Activated CD8-positive, alpha-beta memory T cell treated with anti-CD3 and anti-CD28 coated beads, Interleukin-2, amount 10 ng/mL, durations not matched to agents 7 days and 5 days (primary cell): ENCODE results near the gene PIGN. TPM values are rescaled to one million over a fixed set of nuclear protein-coding genes. Genes with fewer than 3 reads are reported as not detected.

Source experiments
- ATAC-seq: fragments of 150-1000 bp; cut with Tn5 transposase; one replicate; pipeline ENCODE4 v1.10.0; 2021; ENCODE audit warnings: moderate library complexity
- CTCF ChIA-PET: fragments of 350-600 bp; sonication (Branson Sonifier 250); formaldehyde crosslinking; loops from one replicate; lab custom pipeline; 2021; ENCODE audit warnings: antibody characterized with exemption; lab: Charles Lee
- DNase-seq: peaks from one replicate; pipeline ENCODE4 v3.0.0-alpha.2; 2020
- H3K27ac Mint-ChIP-seq: one replicate; pipeline ENCODE4 v1.8.0; 2021; ENCODE audit warnings: mild to moderate bottlenecking, mixed read lengths
- H3K27me3 Mint-ChIP-seq: one replicate; pipeline ENCODE4 v1.8.0; 2021; ENCODE audit warnings: mixed read lengths
- H3K36me3 Mint-ChIP-seq: one replicate; pipeline ENCODE4 v1.8.0; 2021; ENCODE audit warnings: mild to moderate bottlenecking, mixed read lengths
- H3K4me1 Mint-ChIP-seq: one replicate; pipeline ENCODE4 v1.8.0; 2021; ENCODE audit warnings: mixed read lengths
- H3K4me3 Mint-ChIP-seq: one replicate; pipeline ENCODE4 v1.8.0; 2021; ENCODE audit warnings: mild to moderate bottlenecking, moderate library complexity, mixed read lengths
- H3K9me3 Mint-ChIP-seq: one replicate; pipeline ENCODE4 v1.8.0; 2022; ENCODE audit warnings: low read depth, mixed read lengths
- total RNA-seq, 2 experiments: library from RNA; stranded (reverse); gene quantifications; one replicate each; pipeline ENCODE4 v1.2.3, GENCODE V29; 2021

The PIGN gene
- total RNA-seq, 2 experiments from 2014 or later = 27.8 to 32.1 TPM

GRCh38 chr18:62091487-62092120 is 95.3 kb downstream of the PIGN start:
- Mint-ChIP-seq H3K27me3 (no peaks in the 10 kb centered on the region), H3K9me3 (no peaks in the 10 kb centered on the region), H3K4me3 (no peak overlapping the region), H3K4me1 (no peaks in the 10 kb centered on the region), H3K27ac (no peak overlapping the region), H3K36me3 (peaks cover 18% of the 10 kb centered on the region)
- DNase-seq (no peak), ATAC-seq (no peak)
- CTCF ChIA-PET = no interaction called here

DNA sequence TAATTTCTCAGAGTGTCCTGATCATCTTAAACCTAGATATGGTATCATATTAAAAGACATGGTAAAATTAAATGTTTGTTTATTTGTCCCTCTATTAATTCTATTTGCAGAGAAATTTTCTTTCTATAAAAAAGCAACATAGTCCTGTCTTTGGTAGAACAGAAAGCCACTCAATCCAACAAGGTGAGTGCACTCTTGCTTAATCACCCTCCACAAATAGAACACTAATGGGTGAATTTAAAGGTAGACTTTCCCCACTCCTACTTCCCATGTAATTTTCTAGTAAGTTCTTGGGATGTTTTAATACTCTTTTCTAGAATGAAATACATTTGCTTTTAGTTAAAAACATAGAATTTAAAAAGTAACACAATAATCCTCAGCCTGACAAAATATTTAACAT is 97.7 kb downstream of the PIGN start:
- CTCF ChIA-PET = no interaction called here
- Mint-ChIP-seq H3K36me3 (peaks cover 20% of the 10 kb centered on the region), H3K4me3 (no peak overlapping the region), H3K4me1 (no peaks in the 10 kb centered on the region), H3K27me3 (no peaks in the 10 kb centered on the region), H3K27ac (no peak overlapping the region), H3K9me3 (no peaks in the 10 kb centered on the region)
- DNase-seq = no peak
- no peak for ATAC-seq

DNA sequence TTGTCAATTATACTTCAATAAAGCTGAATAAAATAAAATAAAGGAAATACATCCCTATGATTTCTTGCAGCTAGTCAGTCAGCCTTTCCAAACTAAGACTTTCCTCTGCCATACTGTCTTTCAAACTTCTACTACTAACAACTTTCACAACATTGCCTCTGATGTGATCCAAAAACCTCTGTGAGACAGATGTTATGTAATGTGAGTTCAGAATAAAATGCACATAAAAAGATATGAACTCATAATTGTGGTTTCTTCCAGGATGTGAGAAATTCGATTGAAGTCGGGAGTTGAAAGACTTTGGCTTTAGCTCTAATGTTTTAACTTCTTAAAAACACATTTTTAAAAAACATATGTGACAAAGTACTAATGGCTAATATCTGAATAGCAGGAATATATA is 98.7 kb downstream of the PIGN start:
- DNase-seq (no peak), ATAC-seq (no peak)
- CTCF ChIA-PET = interaction anchor here (0.8 kb wide), 1 partner anchor 43 kb away, joined by 3 read pairs; no protein-coding TSS in a partner anchor
- Mint-ChIP-seq H3K27me3 (no peaks in the 10 kb centered on the region), H3K4me1 (no peaks in the 10 kb centered on the region), H3K4me3 (no peak overlapping the region), H3K36me3 (peaks cover 20% of the 10 kb centered on the region), H3K27ac (no peak overlapping the region), H3K9me3 (no peaks in the 10 kb centered on the region)

GRCh38 chr18:62085756-62086155 is 101.1 kb downstream of the PIGN start:
- Mint-ChIP-seq H3K9me3 (no peaks in the 10 kb centered on the region), H3K27me3 (no peaks in the 10 kb centered on the region), H3K4me1 (peaks cover 2% of the 10 kb centered on the region), H3K4me3 (no peak overlapping the region), H3K27ac (no peak overlapping the region), H3K36me3 (peaks cover 21% of the 10 kb centered on the region)
- ATAC-seq = no peak
- no peak for DNase-seq
- CTCF ChIA-PET = no interaction called here

GRCh38 chr18:62081761-62082294 is 105.0 kb downstream of the PIGN start:
- no peak for DNase-seq
- ATAC-seq = no peak
- no peaks in the 10 kb centered on the region for H3K9me3 Mint-ChIP-seq
- H3K27me3 Mint-ChIP-seq = no peaks in the 10 kb centered on the region
- no peak overlapping the region for H3K27ac Mint-ChIP-seq
- H3K36me3 Mint-ChIP-seq = peaks cover 10% of the 10 kb centered on the region
- CTCF ChIA-PET = no interaction called here
- no peak overlapping the region for H3K4me3 Mint-ChIP-seq
- H3K4me1 Mint-ChIP-seq = peaks cover 2% of the 10 kb centered on the region

DNA sequence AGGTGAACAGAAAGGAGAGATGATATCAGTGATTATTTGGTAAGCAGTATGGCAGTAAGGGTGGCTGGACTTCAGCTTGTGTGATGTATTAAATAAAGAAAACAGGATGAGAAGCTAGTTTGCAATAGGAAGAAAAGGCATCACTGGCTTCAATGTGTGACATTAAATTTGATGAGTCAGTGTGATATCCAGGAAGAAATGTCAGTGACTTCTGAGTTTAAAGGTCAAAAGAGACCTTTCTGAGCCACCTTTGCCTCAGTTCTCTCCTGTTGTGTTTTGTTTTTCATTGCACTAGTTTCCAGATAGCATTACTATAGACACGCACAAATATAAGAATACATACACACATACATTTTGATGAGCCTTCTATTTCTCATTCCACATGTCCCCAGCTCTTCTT is 105.6 kb downstream of the PIGN start:
- no peak overlapping the region for H3K4me3 Mint-ChIP-seq
- H3K9me3 Mint-ChIP-seq = no peaks in the 10 kb centered on the region
- ATAC-seq = no peak
- H3K4me1 Mint-ChIP-seq = peaks cover 2% of the 10 kb centered on the region
- H3K36me3 Mint-ChIP-seq = peaks cover 6% of the 10 kb centered on the region
- H3K27ac Mint-ChIP-seq = no peak overlapping the region
- CTCF ChIA-PET = no interaction called here
- H3K27me3 Mint-ChIP-seq = no peaks in the 10 kb centered on the region
- no peak for DNase-seq

GRCh38 chr18:62080172-62080900 is 106.5 kb downstream of the PIGN start:
- Mint-ChIP-seq H3K27ac (no peak overlapping the region), H3K9me3 (no peaks in the 10 kb centered on the region), H3K27me3 (no peaks in the 10 kb centered on the region), H3K4me1 (peaks cover 2% of the 10 kb centered on the region), H3K4me3 (no peak overlapping the region), H3K36me3 (peaks cover 1% of the 10 kb centered on the region)
- ATAC-seq (no peak), DNase-seq (no peak)
- CTCF ChIA-PET = no interaction called here

- H3K36me3 Mint-ChIP-seq = peaks cover 8% of the 10 kb centered on the region
Measured at GRCh38 chr18:62073461-62074281, 113.2 kb downstream of the PIGN start.

GRCh38 chr18:62072370-62072769 is 114.5 kb downstream of the PIGN start:
- no peaks in the 10 kb centered on the region for H3K4me1 Mint-ChIP-seq
- H3K9me3 Mint-ChIP-seq = no peaks in the 10 kb centered on the region
- ATAC-seq = no peak
- DNase-seq = no peak
- no peak overlapping the region for H3K4me3 Mint-ChIP-seq
- CTCF ChIA-PET = interaction anchor here (0.9 kb wide), 1 partner anchor 162 kb away, joined by 3 read pairs; no protein-coding TSS in a partner anchor
- no peaks in the 10 kb centered on the region for H3K27me3 Mint-ChIP-seq
- H3K36me3 Mint-ChIP-seq = peaks cover 8% of the 10 kb centered on the region
- H3K27ac Mint-ChIP-seq = no peak overlapping the region

More at GRCh38 chr18:62073461-62074281, 113.2 kb downstream of the PIGN start:
- Mint-ChIP-seq H3K27me3 (no peaks in the 10 kb centered on the region), H3K4me1 (no peaks in the 10 kb centered on the region), H3K9me3 (no peaks in the 10 kb centered on the region), H3K4me3 (no peak overlapping the region), H3K27ac (no peak overlapping the region)
- CTCF ChIA-PET = no interaction called here
- DNase-seq = no peak
- ATAC-seq = no peak

DNA sequence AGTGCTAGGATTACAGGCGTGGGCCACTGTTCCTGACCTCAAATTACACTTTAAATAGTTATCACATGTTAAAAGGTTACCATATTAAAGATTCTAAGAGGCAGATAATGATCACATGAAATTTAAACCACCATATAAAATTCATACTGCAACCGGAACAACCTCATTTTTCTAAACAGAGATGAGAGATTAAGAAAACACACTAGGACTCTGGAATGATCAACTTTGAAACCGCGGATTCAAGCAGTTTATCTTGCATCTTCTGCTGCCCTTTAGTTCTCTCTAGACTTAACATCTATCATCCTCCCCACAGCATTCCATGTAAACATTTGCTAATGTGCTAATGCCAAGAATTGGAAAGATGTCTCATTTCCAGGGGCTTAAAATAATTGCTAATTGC is 115.8 kb downstream of the PIGN start:
- DNase-seq = no peak
- Mint-ChIP-seq H3K27me3 (no peaks in the 10 kb centered on the region), H3K9me3 (no peaks in the 10 kb centered on the region), H3K27ac (no peak overlapping the region), H3K4me3 (no peak overlapping the region), H3K36me3 (peaks cover 8% of the 10 kb centered on the region), H3K4me1 (no peaks in the 10 kb centered on the region)
- ATAC-seq = no peak
- CTCF ChIA-PET = no interaction called here

GRCh38 chr18:62070302-62070701 is 116.6 kb downstream of the PIGN start:
- H3K4me3 Mint-ChIP-seq = no peak overlapping the region
- DNase-seq = no peak
- CTCF ChIA-PET = no interaction called here
- H3K27me3 Mint-ChIP-seq = no peaks in the 10 kb centered on the region
- ATAC-seq = no peak
- H3K36me3 Mint-ChIP-seq = peaks cover 8% of the 10 kb centered on the region
- H3K27ac Mint-ChIP-seq = no peak overlapping the region
- no peaks in the 10 kb centered on the region for H3K4me1 Mint-ChIP-seq
- no peaks in the 10 kb centered on the region for H3K9me3 Mint-ChIP-seq

- Mint-ChIP-seq H3K4me3 (no peak overlapping the region), H3K4me1 (no peaks in the 10 kb centered on the region), H3K27me3 (no peaks in the 10 kb centered on the region), H3K9me3 (no peaks in the 10 kb centered on the region), H3K36me3 (peaks cover 9% of the 10 kb centered on the region), H3K27ac (no peak overlapping the region)
- no peak for DNase-seq
- ATAC-seq = no peak
- CTCF ChIA-PET = no interaction called here
Measured at GRCh38 chr18:62069556-62069955, 117.3 kb downstream of the PIGN start.

GRCh38 chr18:62066102-62066818 is 120.6 kb downstream of the PIGN start:
- Mint-ChIP-seq H3K9me3 (no peaks in the 10 kb centered on the region), H3K4me1 (no peaks in the 10 kb centered on the region), H3K36me3 (peaks cover 9% of the 10 kb centered on the region), H3K27me3 (no peaks in the 10 kb centered on the region), H3K27ac (no peak overlapping the region), H3K4me3 (no peak overlapping the region)
- CTCF ChIA-PET = no interaction called here
- DNase-seq (no peak), ATAC-seq (no peak)
